DMS114 treated with DMSO at 0.1 percent for 48 hours (cell line): Measurements from ENCODE around the gene SREBF2.

Source experiments
- DNase-seq: peaks from one replicate; lab custom pipeline; 2025; ENCODE audit not compliant: unreplicated experiment; lab: John Stamatoyannopoulos, UW

SREBF2 gene

GRCh38 chr22:41917903-41918791, 85.2 kb downstream of the SREBF2 start:
- no peak for DNase-seq

GRCh38 chr22:41919357-41920224, 86.7 kb downstream of the SREBF2 start:
- DNase-seq: no peak

GRCh38 chr22:41920271-41920976, 87.5 kb downstream of the SREBF2 start:
- no peak for DNase-seq

- DNase-seq: no peak
These were observed 89.4 kb downstream of the SREBF2 start for GRCh38 chr22:41922328-41922727.

GRCh38 chr22:41922940-41923594, 90.2 kb downstream of the SREBF2 start:
- no peak for DNase-seq

GRCh38 chr22:41923595-41924276, 90.8 kb downstream of the SREBF2 start:
- no peak for DNase-seq

GRCh38 chr22:41925783-41926460, 93.0 kb downstream of the SREBF2 start:
- peak; percentile 28 for DNase-seq

GRCh38 chr22:41927813-41928212, 94.9 kb downstream of the SREBF2 start:
- no peak for DNase-seq

- DNase-seq: no peak
These were observed 95.9 kb downstream of the SREBF2 start for GRCh38 chr22:41928593-41929417.

- DNase-seq: no peak
These were observed 96.5 kb downstream of the SREBF2 start for GRCh38 chr22:41929418-41929810.

GRCh38 chr22:41931701-41932269, 98.9 kb downstream of the SREBF2 start:
- no peak for DNase-seq

GRCh38 chr22:41932353-41932752, 99.4 kb downstream of the SREBF2 start:
- DNase-seq: no peak

- no peak for DNase-seq
These were observed 100.7 kb downstream of the SREBF2 start for GRCh38 chr22:41933411-41934177.

- no peak for DNase-seq
These were observed 101.5 kb downstream of the SREBF2 start for GRCh38 chr22:41934284-41935014.

- no peak for DNase-seq
These were observed 102.1 kb downstream of the SREBF2 start for GRCh38 chr22:41935015-41935351.

- DNase-seq: no peak
These were observed 102.6 kb downstream of the SREBF2 start for GRCh38 chr22:41935509-41935908.

GRCh38 chr22:41936894-41937169, 103.9 kb downstream of the SREBF2 start:
- no peak for DNase-seq
